HG03342 (cell line): ENCODE measurements around the gene KIAA1755.

Experiments
- ATAC-seq: cut with Tn5 transposase; IDR thresholded peaks from one replicate; pipeline ENCODE4 v1.9.1; 2021; ENCODE audit warnings: mild to moderate bottlenecking, moderate library complexity; ENCODE audit not compliant: unreplicated experiment

The KIAA1755 gene

GRCh38 chr20:38260378-38261053 lies at the start of gene KIAA1755:
Gene KIAA1755 (minus strand): TSS chr20:38260735. CDS start chr20:38260500, 235 bp downstream.
- no peak for ATAC-seq

DNA sequence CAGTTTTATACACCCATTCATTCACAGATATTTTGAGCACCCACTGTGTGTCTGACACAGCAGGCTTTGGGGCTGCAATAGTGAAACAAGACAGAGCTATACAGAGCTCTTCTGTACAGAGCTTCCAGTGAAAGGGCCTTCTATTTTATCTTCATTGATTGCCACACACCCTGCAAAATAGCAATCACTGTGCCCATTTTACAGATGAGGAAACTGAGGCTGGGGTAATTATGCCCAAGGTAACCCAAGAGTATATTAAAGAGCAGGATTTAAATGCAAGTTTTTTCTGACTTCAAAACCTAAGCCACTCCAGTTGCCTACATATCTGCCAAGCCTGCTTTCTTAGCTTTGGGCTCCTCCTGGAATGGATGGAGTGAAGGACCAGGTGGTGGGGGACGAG lies 47.9 kb upstream of the KIAA1755 start:
- no peak for ATAC-seq

DNA sequence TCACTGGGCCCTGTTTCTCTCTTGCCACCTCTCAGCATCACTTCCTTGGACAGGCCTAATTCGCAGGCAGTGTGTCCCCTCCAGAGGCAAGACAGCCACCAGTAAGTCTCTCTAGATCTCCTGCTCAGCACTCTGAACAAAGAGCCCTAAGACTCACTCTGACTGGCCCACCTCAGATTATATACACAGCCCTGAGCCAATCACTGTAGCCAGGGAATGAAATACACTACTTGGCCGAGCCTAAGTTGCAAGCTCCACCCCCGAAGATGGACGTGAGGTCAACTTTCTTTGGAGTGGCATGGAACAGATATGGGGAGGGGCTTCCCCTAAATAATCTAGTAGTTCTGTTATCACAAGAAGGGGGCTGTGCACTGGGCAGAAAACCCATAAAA lies 47.5 kb upstream of the KIAA1755 start:
- no peak for ATAC-seq

GRCh38 chr20:38307371-38308046 lies 47.0 kb upstream of the KIAA1755 start:
- ATAC-seq: no peak

- no peak for ATAC-seq
These were observed 45.8 kb upstream of the KIAA1755 start for GRCh38 chr20:38306379-38306778.

DNA sequence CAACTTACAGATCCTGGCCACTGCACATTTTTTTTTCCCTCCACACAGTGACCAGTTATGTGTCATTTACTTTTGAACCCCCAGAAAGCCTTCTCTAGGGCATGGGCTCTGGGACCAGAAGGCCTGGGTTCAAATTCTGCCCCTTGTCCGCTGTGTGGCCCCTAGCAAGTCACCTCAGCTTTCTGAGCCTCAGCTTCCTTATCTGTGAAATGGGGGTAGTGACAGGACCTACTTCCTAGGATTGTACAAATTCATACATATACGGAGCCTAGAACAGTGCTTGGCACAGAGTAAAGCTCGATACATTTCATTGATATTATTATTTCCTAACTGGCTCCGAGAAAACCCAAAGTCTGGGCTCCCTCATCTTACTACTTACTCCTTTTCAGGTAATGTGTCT lies 45.0 kb upstream of the KIAA1755 start:
- ATAC-seq: no peak

- no peak for ATAC-seq
These were observed 44.4 kb upstream of the KIAA1755 start for GRCh38 chr20:38304845-38305447.

DNA sequence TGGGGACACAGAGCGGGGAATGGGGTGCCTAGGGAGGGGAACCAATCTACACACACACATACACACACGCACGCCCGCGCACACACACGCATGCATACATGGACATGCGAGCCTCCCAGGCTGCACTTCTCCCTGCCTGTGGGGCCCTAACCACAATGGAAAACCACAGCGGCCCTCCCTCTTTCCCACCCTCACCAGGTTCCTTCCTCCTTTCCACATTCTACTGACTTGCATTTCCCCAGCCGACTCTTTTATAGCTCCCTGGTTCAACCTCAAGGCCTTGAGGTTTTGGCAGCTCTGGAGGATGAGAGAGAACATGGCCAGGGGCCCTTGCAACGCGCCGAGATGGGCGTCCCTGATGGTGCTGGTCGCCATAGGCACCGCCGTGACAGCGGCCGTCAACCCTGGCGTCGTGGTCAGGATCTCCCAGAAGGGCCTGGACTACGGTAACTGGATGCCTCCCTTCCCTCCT lies 43.4 kb upstream of the KIAA1755 start, which contains the start of gene BPI:
TSS of gene BPI (plus strand) at position 249 of the 472 bp plus-strand sequence. CDS start at position 317, 68 bp downstream.
- no peak for ATAC-seq

- no peak for ATAC-seq
These were observed 42.3 kb upstream of the KIAA1755 start for GRCh38 chr20:38302786-38303185.

DNA sequence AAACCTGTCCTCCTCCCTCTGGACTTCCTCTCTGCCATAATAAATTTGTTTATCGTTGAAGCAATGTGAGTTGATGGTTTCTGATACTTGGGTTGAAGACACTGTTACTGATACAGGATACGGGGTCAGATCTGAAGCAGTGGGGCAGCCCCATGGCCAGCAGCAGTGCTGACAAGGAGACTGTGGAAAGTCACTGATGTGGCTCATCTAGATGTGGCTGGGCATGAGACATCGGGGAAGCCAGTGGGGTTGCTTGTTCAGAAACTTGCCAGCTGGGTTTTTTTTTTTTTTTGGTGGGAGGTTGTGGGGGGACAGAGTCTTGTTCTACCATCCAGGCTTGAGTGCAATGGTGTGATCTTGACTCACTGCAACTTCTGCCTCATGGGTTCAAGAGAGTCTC lies 40.8 kb upstream of the KIAA1755 start:
- ATAC-seq: no peak

- no peak for ATAC-seq
These were observed 39.9 kb upstream of the KIAA1755 start for GRCh38 chr20:38300438-38300837.

GRCh38 chr20:38299963-38300362 lies 39.4 kb upstream of the KIAA1755 start:
- no peak for ATAC-seq

GRCh38 chr20:38298768-38299288 lies 38.3 kb upstream of the KIAA1755 start:
- no peak for ATAC-seq

DNA sequence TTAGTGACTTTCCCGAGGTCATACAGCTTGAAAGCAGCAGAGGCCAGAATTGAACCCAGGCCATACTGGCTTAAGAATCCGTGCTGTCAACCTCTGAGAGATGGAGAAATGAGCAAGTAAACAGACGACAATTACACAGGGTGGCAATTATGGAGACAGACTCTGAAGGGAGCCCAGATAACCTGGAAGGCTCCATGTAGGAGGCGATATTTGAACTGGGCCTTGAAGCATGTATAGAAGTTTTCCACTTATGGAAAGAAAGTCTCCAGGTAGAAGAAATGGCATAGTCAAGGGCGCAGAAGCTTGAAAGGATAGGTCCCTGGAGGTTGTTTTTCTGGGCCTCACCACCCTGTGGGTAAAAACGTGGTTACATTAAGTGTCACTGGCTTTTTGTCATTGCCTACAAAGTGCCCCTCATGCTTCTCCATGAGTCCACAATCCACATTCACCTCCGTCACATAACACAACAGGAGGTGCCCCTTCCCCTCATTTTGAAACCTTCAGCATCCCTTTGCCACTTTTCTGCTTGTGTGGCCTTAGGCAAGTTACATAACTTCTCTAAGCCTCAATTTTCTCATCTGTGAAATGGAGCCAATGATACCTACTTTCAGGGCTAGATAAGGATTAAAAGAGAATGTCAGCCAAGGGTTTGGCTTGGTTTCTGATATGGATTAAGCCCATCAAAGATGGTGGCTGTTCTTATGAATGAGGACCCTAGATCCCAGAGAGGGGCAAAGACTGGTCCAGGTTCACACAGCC lies 37.6 kb upstream of the KIAA1755 start:
- ATAC-seq: no peak

- no peak for ATAC-seq
These were observed 35.9 kb upstream of the KIAA1755 start for GRCh38 chr20:38296433-38296832.

GRCh38 chr20:38295811-38296210 lies 35.3 kb upstream of the KIAA1755 start:
- no peak for ATAC-seq

- no peak for ATAC-seq
These were observed 33.6 kb upstream of the KIAA1755 start for GRCh38 chr20:38294076-38294591.

DNA sequence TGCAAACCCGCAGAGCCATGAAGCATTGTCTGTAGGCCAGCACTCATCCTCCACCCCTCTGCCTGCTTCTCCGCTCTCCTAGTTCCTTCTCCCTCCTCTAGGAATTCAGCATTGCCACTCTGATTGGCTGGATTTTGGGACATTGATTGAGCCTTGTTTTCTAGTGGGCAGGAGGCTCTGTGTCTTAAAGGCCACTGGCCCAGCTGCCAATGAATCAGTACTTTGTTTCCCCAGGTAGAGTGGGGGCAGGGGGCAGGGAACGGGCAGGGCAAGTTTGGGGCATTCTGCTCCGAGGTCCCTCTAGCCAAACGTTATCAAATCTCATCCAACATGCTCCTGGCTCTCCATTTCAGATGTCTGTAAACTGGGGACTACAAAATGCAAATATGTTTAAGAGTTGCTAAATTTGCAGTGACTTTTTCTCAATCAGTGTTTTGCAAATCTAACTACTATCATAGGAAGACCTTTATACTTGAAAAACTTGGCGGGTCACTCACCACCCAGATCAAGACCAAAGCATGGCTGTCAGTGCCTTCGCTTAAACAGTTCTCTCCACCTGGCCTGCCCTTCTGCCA lies 33.0 kb upstream of the KIAA1755 start:
- no peak for ATAC-seq

DNA sequence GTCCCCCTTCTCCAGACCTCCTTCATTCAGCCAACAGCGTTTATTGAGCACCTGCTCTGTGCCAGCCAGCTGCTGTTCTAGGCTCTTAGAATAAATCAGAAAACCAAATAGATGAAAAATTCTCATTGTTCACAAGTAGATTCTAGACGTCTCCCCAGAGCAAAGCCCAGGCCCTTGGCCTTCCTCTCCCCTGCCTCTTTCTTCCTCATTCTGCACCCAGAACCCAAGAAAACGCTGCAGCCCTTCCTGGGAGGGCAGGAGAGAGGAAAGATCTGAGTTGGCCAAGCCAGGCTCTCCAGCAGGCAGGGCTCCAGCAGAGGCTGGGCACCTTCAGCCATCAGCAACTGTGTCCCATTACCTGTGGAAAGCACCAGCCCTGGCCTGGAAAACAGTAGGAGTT lies 31.4 kb upstream of the KIAA1755 start:
- no peak for ATAC-seq
